Measurements from ENCODE around the gene KCNK3. TPM values are rescaled to one million over a fixed set of nuclear protein-coding genes. Genes with fewer than 3 reads are reported as not detected.
"Not testable (repeated sequence)": the region's sequence is repeated elsewhere in the genome, so short reads cannot be mapped to it uniquely, and the experiment has no call there.

KCNK3 gene
- total and polyA plus RNA-seq, 10 of the 15 experiments (the other 5 are each of a cell fraction or from before 2014, with no cell fraction given) = 0.13 TPM; not detected in 9

DNA sequence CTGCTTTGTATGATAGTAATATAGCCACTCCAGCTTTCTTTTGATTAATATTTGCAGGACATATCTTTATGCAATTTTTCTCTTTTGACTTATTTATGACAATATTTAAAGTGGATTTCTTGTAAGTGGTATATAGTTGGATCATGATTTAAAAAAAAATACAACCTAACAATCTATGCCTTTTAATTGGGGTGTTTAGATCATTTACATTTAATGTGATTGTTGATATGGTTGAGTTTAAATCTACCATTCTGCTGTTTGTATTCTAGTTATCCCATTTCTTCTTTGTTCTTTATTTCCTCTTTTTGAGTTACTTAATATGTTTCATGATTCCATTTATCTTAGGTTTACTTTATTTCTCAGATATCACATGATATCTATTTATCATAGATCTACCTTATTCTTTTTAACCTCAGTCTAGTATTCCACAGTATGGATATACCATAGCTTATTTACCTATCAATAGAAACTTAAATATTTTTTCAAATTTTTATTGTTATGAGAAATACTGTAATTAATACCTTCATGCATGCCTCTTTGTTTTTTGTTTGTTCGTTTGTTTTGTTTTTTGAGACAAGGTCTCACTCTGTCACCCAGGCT lies 32.1 kb upstream of the KCNK3 start (continued):
- TF ChIP-seq, protein P1, sequence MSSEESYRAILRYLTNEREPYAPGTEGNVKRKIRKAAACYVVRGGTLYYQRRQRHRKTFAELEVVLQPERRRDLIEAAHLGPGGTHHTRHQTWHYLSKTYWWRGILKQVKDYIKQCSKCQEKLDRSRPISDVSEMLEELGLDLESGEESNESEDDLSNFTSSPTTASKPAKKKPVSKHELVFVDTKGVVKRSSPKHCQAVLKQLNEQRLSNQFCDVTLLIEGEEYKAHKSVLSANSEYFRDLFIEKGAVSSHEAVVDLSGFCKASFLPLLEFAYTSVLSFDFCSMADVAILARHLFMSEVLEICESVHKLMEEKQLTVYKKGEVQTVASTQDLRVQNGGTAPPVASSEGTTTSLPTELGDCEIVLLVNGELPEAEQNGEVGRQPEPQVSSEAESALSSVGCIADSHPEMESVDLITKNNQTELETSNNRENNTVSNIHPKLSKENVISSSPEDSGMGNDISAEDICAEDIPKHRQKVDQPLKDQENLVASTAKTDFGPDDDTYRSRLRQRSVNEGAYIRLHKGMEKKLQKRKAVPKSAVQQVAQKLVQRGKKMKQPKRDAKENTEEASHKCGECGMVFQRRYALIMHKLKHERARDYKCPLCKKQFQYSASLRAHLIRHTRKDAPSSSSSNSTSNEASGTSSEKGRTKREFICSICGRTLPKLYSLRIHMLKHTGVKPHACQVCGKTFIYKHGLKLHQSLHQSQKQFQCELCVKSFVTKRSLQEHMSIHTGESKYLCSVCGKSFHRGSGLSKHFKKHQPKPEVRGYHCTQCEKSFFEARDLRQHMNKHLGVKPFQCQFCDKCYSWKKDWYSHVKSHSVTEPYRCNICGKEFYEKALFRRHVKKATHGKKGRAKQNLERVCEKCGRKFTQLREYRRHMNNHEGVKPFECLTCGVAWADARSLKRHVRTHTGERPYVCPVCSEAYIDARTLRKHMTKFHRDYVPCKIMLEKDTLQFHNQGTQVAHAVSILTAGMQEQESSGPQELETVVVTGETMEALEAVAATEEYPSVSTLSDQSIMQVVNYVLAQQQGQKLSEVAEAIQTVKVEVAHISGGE (CRISPR knock-in tag; IDR thresholded peaks at IDR 0.05) = no peak
- no peak for TF ChIP-seq CREB1 (IDR thresholded peaks at IDR 0.05; ENCODE audit: low read depth)

DNA sequence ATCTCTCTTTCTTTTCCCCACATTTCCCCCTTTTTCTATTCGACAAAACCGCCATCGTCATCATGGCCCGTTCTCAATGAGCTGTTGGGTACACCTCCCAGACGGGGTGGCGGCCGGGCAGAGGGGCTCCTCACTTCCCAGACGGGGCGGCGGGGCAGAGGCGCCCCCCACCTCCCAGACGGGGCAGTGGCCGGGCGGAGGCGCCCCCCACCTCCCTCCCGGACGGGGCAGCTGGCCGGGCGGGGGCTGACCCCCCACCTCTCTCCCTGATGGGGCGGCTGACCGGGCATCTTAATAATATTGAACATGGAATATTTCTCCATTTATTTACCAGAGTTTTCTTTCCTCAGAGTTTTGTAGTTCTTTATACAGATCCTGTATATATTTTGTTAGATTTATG lies 27.2 kb upstream of the KCNK3 start:
- CTCF ChIA-PET; in situ Hi-C loops (cut with MboI); FAIRE-seq; H2AFZ ChIP-seq (ENCODE audit: control insufficient read depth, low read depth, low read length); H3K9me3 ChIP-seq (replicated peaks; ENCODE audit: control insufficient read depth, insufficient read depth, low read length); H4K20me1 ChIP-seq (ENCODE audit: control insufficient read depth, insufficient read depth); intact Hi-C loops (cut with micrococcal nuclease; ENCODE audit: unreplicated experiment); H3K9ac ChIP-seq (ENCODE audit: control insufficient read depth, insufficient read depth, low read length); H3K79me2 ChIP-seq (ENCODE audit: control insufficient read depth, insufficient read depth, low read length); RAD21 ChIA-PET (ENCODE audit: unreplicated experiment); BruUV-seq (replicated peaks); H3K36me3 ChIP-seq (ENCODE audit: control insufficient read depth in 2 of 2, insufficient read depth in 2 of 2, low read length in 1 of 2); POLR2A ChIA-PET; H3K4me3 ChIP-seq; H3K4me2 ChIP-seq (ENCODE audit: control insufficient read depth, insufficient read depth); H3K4me1 ChIP-seq (ENCODE audit: control insufficient read depth, insufficient read depth, low read length); DNase-seq (ENCODE audit: low read depth, low spot score); H3K27ac ChIP-seq (ENCODE audit: control insufficient read depth, insufficient read depth); ATAC-seq; H3K27me3 ChIP-seq (replicated peaks in 1 of 2; ENCODE audit: control insufficient read depth in 2 of 2, insufficient read depth in 2 of 2, low read length in 1 of 2); SMC1A ChIA-PET (ENCODE audit: uncharacterized antibody, unreplicated experiment): not testable (repeated sequence)
- 45% methylated on average over 11 of the region's 21 CpGs for WGBS (ENCODE audit: insufficient coverage, insufficient replicate concordance, low lambda C conversion rate, missing lambda C conversion rate)
